PC-3 (cell line): ENCODE results near the gene AGTRAP.

Experiments used
- EZH2 ChIP-seq: fragments of 300-600 bp; sonication (generic); IDR thresholded peaks from one replicate; pipeline ENCODE4 v1.6.1; 2017; ENCODE audit warnings: antibody characterized with exemption, mild to moderate bottlenecking, low read length; ENCODE audit not compliant: unreplicated experiment
- EZH2phosphoT487 ChIP-seq: fragments of 300-600 bp; sonication (generic); IDR thresholded peaks from 2 replicates; pipeline ENCODE4 v1.6.1; 2018; ENCODE audit warnings: mild to moderate bottlenecking, antibody characterized with exemption, low read length, borderline replicate concordance
- TF ChIP-seq, protein P1 (sequence below): fragments of 300-600 bp; sonication (generic); conservative IDR thresholded peaks from 2 replicates; pipeline ENCODE4 v1.5.1; 2017; ENCODE audit warnings: antibody characterized with exemption, low read depth, mild to moderate bottlenecking, low read length

DNA sequence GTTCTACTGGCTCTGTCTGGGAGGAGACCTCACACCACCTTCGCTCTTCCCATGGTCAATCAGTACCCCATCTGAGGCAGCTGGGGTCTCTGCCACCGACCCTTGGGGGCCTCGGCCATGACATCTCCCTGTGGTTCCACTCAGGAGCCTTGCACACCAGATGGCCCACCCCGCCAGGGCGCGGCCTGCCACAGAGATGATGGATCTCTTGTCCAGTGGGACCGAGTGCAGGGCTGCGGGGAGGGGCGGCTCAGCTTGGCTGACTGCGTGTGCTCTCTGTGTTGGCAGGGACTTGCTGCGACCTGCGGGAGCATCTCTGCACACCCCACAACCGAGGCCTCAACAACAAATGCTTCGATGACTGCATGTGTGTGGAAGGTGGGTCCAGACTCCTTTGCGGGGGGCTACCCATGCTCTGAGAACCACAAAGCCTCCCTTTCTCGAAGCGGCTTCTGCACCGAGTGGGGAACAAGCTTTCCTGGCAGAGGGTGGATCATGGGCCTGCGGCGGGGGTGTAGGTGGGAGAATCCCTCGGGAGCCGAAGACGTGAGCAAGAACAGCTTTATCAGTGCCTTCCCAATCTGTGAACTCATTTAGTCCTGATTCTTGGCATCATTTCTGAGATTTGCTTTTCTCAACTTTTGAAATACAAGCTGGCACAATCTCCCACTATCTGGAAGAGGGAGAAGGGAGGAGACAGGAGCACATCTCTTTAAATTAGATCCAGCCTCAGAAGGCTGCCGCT, 20.9 kb upstream of the AGTRAP start:
- TF ChIP-seq, protein P1, sequence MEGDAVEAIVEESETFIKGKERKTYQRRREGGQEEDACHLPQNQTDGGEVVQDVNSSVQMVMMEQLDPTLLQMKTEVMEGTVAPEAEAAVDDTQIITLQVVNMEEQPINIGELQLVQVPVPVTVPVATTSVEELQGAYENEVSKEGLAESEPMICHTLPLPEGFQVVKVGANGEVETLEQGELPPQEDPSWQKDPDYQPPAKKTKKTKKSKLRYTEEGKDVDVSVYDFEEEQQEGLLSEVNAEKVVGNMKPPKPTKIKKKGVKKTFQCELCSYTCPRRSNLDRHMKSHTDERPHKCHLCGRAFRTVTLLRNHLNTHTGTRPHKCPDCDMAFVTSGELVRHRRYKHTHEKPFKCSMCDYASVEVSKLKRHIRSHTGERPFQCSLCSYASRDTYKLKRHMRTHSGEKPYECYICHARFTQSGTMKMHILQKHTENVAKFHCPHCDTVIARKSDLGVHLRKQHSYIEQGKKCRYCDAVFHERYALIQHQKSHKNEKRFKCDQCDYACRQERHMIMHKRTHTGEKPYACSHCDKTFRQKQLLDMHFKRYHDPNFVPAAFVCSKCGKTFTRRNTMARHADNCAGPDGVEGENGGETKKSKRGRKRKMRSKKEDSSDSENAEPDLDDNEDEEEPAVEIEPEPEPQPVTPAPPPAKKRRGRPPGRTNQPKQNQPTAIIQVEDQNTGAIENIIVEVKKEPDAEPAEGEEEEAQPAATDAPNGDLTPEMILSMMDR = no peak
- TF ChIP-seq EZH2 (no peak), EZH2phosphoT487 (no peak)
